Measurements from ENCODE around the gene C11orf68. TPM values are rescaled to one million over a fixed set of nuclear protein-coding genes. Genes with fewer than 3 reads are reported as not detected.
A peak's percentile ranks its signal among the peaks of the same experiment; 100 is the strongest.

The C11orf68 gene
- total and polyA plus RNA-seq, 2 donors, result 11.0 to 38.8 TPM

- peaks cover 37 to 65% of the 10 kb centered on the region in 2 donors for H3K4me1 ChIP-seq (ENCODE audit: control insufficient read depth in 2 of 2, insufficient read depth in 2 of 2, low read length in 2 of 2)
- WGBS, result 3% methylated on average over 57 of the region's 57 CpGs
- DNase-seq (ENCODE audit: low read depth in 6 of 9, low spot score in 9 of 9), result peak in 3 of 9 donors; percentile 45 to 70 (median 50)
- peak overlapping the region; percentile 93 to 95 for H3K27ac ChIP-seq (ENCODE audit: low read depth in 1 of 2, low read length in 1 of 2)
- H3K27me3 ChIP-seq (ENCODE audit: control insufficient read depth in 2 of 2, insufficient read depth in 1 of 2, low read length in 1 of 2), result peaks cover 0 to 6% of the 10 kb centered on the region in 2 donors
- peaks cover 3 to 6% of the 10 kb centered on the region in 2 donors for H3K36me3 ChIP-seq (ENCODE audit: control insufficient read depth in 2 of 2, insufficient read depth in 2 of 2, low read length in 1 of 2)
- H3K4me3 ChIP-seq (ENCODE audit: low read length in 2 of 2), result peak overlapping the region; percentile 73 to 80
- H3K9me3 ChIP-seq (ENCODE audit: control insufficient read depth in 2 of 2, insufficient read depth in 1 of 2, low read length in 1 of 2), result peaks cover 0 to 7% of the 10 kb centered on the region in 2 donors
These were observed 27.4 kb downstream of the C11orf68 start for GRCh38 chr11:65891219-65892136.

- peak within 1 kb of the TSS; percentile 93 to 95 for H3K27ac ChIP-seq (ENCODE audit: low read depth in 1 of 2, low read length in 1 of 2)
- peaks cover 0 to 2% of the 10 kb centered on the region in 2 donors for H3K27me3 ChIP-seq (ENCODE audit: control insufficient read depth in 2 of 2, insufficient read depth in 1 of 2, low read length in 1 of 2)
- peaks cover 3 to 13% of the 10 kb centered on the region in 2 donors for H3K36me3 ChIP-seq (ENCODE audit: control insufficient read depth in 2 of 2, insufficient read depth in 2 of 2, low read length in 1 of 2)
- peak within 1 kb of the TSS; percentile 73 to 90 for H3K4me3 ChIP-seq (ENCODE audit: low read length in 2 of 2)
- peaks cover 0 to 7% of the 10 kb centered on the region in 2 donors for H3K9me3 ChIP-seq (ENCODE audit: control insufficient read depth in 2 of 2, insufficient read depth in 1 of 2, low read length in 1 of 2)
- peak; percentile 86 to 98 (median 96) for DNase-seq (ENCODE audit: low read depth in 6 of 9, low spot score in 9 of 9)
- peaks cover 37 to 65% of the 10 kb centered on the region in 2 donors for H3K4me1 ChIP-seq (ENCODE audit: control insufficient read depth in 2 of 2, insufficient read depth in 2 of 2, low read length in 2 of 2)
- whole genome bisulfite sequencing, result under 1% methylated on average over 94 of the region's 94 CpGs
These were observed 28.3 kb downstream of the C11orf68 start, which contains the start of gene CCDC85B for GRCh38 chr11:65890324-65891218. Gene CCDC85B (plus strand): TSS chr11:65890673. CDS start chr11:65890784, 111 bp downstream.

GRCh38 chr11:65888163-65888814 is 30.6 kb downstream of the C11orf68 start, which contains the start of gene FIBP:
Gene FIBP (minus strand): TSS chr11:65888471. CDS start chr11:65888418, 53 bp downstream.
- peaks cover 27 to 61% of the 10 kb centered on the region in 2 donors for H3K4me1 ChIP-seq (ENCODE audit: control insufficient read depth in 2 of 2, insufficient read depth in 2 of 2, low read length in 2 of 2)
- peaks cover 18 to 35% of the 10 kb centered on the region in 2 donors for H3K36me3 ChIP-seq (ENCODE audit: control insufficient read depth in 2 of 2, insufficient read depth in 2 of 2, low read length in 1 of 2)
- peak; percentile 82 to 96 (median 89) for DNase-seq (ENCODE audit: low read depth in 6 of 9, low spot score in 9 of 9)
- H3K27me3 ChIP-seq (ENCODE audit: control insufficient read depth in 2 of 2, insufficient read depth in 1 of 2, low read length in 1 of 2), result no peaks in the 10 kb centered on the region
- peak within 1 kb of the TSS; percentile 54 to 90 for H3K4me3 ChIP-seq (ENCODE audit: low read length in 2 of 2)
- H3K27ac ChIP-seq (ENCODE audit: low read depth in 1 of 2, low read length in 1 of 2), result peak within 1 kb of the TSS; percentile 92 to 95
- peaks cover 0 to 7% of the 10 kb centered on the region in 2 donors for H3K9me3 ChIP-seq (ENCODE audit: control insufficient read depth in 2 of 2, insufficient read depth in 1 of 2, low read length in 1 of 2)
- WGBS, result under 1% methylated on average over 57 of the region's 57 CpGs

- no peak for DNase-seq (ENCODE audit: low read depth in 6 of 9, low spot score in 9 of 9)
- Histone ChIP-seq H3K27me3 (ENCODE audit: control insufficient read depth in 2 of 2, insufficient read depth in 1 of 2, low read length in 1 of 2) (no peaks in the 10 kb centered on the region), H3K4me3 (ENCODE audit: low read length in 2 of 2) (peak overlapping the region; percentile 54 to 90), H3K9me3 (ENCODE audit: control insufficient read depth in 2 of 2, insufficient read depth in 1 of 2, low read length in 1 of 2) (peaks cover 0 to 7% of the 10 kb centered on the region in 2 donors), H3K27ac (ENCODE audit: low read depth in 1 of 2, low read length in 1 of 2) (peak overlapping the region; percentile 77 to 95), H3K36me3 (ENCODE audit: control insufficient read depth in 2 of 2, insufficient read depth in 2 of 2, low read length in 1 of 2) (peaks cover 22 to 40% of the 10 kb centered on the region in 2 donors), H3K4me1 (ENCODE audit: control insufficient read depth in 2 of 2, insufficient read depth in 2 of 2, low read length in 2 of 2) (peaks cover 25 to 55% of the 10 kb centered on the region in 2 donors)
- WGBS, result 9% methylated on average over 23 of the region's 23 CpGs
These were observed 31.1 kb downstream of the C11orf68 start for GRCh38 chr11:65887723-65888162.

- Histone ChIP-seq H3K9me3 (ENCODE audit: control insufficient read depth in 2 of 2, insufficient read depth in 1 of 2, low read length in 1 of 2) (peaks cover 0 to 7% of the 10 kb centered on the region in 2 donors), H3K27me3 (ENCODE audit: control insufficient read depth in 2 of 2, insufficient read depth in 1 of 2, low read length in 1 of 2) (no peaks in the 10 kb centered on the region), H3K36me3 (ENCODE audit: control insufficient read depth in 2 of 2, insufficient read depth in 2 of 2, low read length in 1 of 2) (peaks cover 26 to 47% of the 10 kb centered on the region in 2 donors), H3K4me3 (ENCODE audit: low read length in 2 of 2) (peak overlapping the region in 1 of 2 donors; percentile 90), H3K27ac (ENCODE audit: low read depth in 1 of 2, low read length in 1 of 2) (no peak overlapping the region), H3K4me1 (ENCODE audit: control insufficient read depth in 2 of 2, insufficient read depth in 2 of 2, low read length in 2 of 2) (peaks cover 19 to 49% of the 10 kb centered on the region in 2 donors)
- WGBS, result 95% methylated on average over 14 of the region's 14 CpGs
- no peak for DNase-seq (ENCODE audit: low read depth in 6 of 9, low spot score in 9 of 9)
These were observed 31.8 kb downstream of the C11orf68 start for GRCh38 chr11:65886826-65887722.

GRCh38 chr11:65885808-65886536 is 32.9 kb downstream of the C11orf68 start:
- peaks cover 12 to 43% of the 10 kb centered on the region in 2 donors for H3K4me1 ChIP-seq (ENCODE audit: control insufficient read depth in 2 of 2, insufficient read depth in 2 of 2, low read length in 2 of 2)
- WGBS, result 95% methylated on average over 12 of the region's 12 CpGs
- H3K36me3 ChIP-seq (ENCODE audit: control insufficient read depth in 2 of 2, insufficient read depth in 2 of 2, low read length in 1 of 2), result peaks cover 26 to 50% of the 10 kb centered on the region in 2 donors
- H3K27me3 ChIP-seq (ENCODE audit: control insufficient read depth in 2 of 2, insufficient read depth in 1 of 2, low read length in 1 of 2), result no peaks in the 10 kb centered on the region
- no peak overlapping the region for H3K27ac ChIP-seq (ENCODE audit: low read depth in 1 of 2, low read length in 1 of 2)
- H3K9me3 ChIP-seq (ENCODE audit: control insufficient read depth in 2 of 2, insufficient read depth in 1 of 2, low read length in 1 of 2), result peaks cover 0 to 7% of the 10 kb centered on the region in 2 donors
- H3K4me3 ChIP-seq (ENCODE audit: low read length in 2 of 2), result no peak overlapping the region
- no peak for DNase-seq (ENCODE audit: low read depth in 6 of 9, low spot score in 9 of 9)

- H3K27me3 ChIP-seq (ENCODE audit: control insufficient read depth in 2 of 2, insufficient read depth in 1 of 2, low read length in 1 of 2), result no peaks in the 10 kb centered on the region
- peaks cover 0 to 12% of the 10 kb centered on the region in 2 donors for H3K9me3 ChIP-seq (ENCODE audit: control insufficient read depth in 2 of 2, insufficient read depth in 1 of 2, low read length in 1 of 2)
- peaks cover 26 to 50% of the 10 kb centered on the region in 2 donors for H3K36me3 ChIP-seq (ENCODE audit: control insufficient read depth in 2 of 2, insufficient read depth in 2 of 2, low read length in 1 of 2)
- H3K4me1 ChIP-seq (ENCODE audit: control insufficient read depth in 2 of 2, insufficient read depth in 2 of 2, low read length in 2 of 2), result peaks cover 11 to 44% of the 10 kb centered on the region in 2 donors
- DNase-seq (ENCODE audit: low read depth in 6 of 9, low spot score in 9 of 9), result no peak
- 97% methylated on average over 7 of the region's 7 CpGs for WGBS
- no peak overlapping the region for H3K27ac ChIP-seq (ENCODE audit: low read depth in 1 of 2, low read length in 1 of 2)
- no peak overlapping the region for H3K4me3 ChIP-seq (ENCODE audit: low read length in 2 of 2)
These were observed 33.6 kb downstream of the C11orf68 start for GRCh38 chr11:65885231-65885630.
